GM12878 (cell line): ENCODE data around the gene CDKN2B. TPM values are rescaled to one million over a fixed set of nuclear protein-coding genes. Genes with fewer than 3 reads are reported as not detected.

Experiments used
- ATAC-seq: fragments of 200-7000 bp; cut with Tn5 transposase; 3 replicates; pipeline ENCODE4 v1.9.1; 2020; ENCODE audit warnings: mild to moderate bottlenecking, moderate library complexity
- BruUV-seq: library from RNA; stranded (reverse); fragments of 400-500 nt; replicated peaks from 2 replicates; lab custom pipeline; 2021; lab: Mats Ljungman, UMichigan
- CTCF ChIA-PET: fragments of 300-600 bp; sonication (Branson Sonifier 250); formaldehyde crosslinking; extraction: SDS; loops from one replicate; lab custom pipeline; 2021; ENCODE audit warnings: inconsistent platforms; lab: Yijun Ruan, JAX
- POLR2A ChIA-PET: fragments of 350-600 bp; formaldehyde crosslinking; extraction: SDS; loops from one replicate; lab custom pipeline; 2021; ENCODE audit warnings: inconsistent platforms; lab: Charles Lee
- RAD21 ChIA-PET: fragments of 300-600 bp; sonication (Branson Sonifier 250); formaldehyde crosslinking; loops from one replicate; lab custom pipeline; 2023; ENCODE audit warnings: antibody characterized with exemption; ENCODE audit not compliant: unreplicated experiment; lab: Charles Lee
- SMC1A ChIA-PET: fragments of 300-600 bp; sonication (Branson Sonifier 250); formaldehyde crosslinking; loops from one replicate; lab custom pipeline; 2023; ENCODE audit not compliant: unreplicated experiment, uncharacterized antibody; lab: Charles Lee
- DNase-seq: peaks from one replicate; pipeline ENCODE4 v3.0.0-alpha.2; 2011; ENCODE audit warnings: low read depth, low spot score
- FAIRE-seq: peaks from 3 replicates; lab custom pipeline; 2011; peaks lifted over from hg19 to GRCh38; lab: Jason Lieb, UNC
- H2AFZ ChIP-seq: 2 replicates; pipeline ENCODE4 v1.6.0; 2011; ENCODE audit warnings: low read depth, low read length, control low read depth; ENCODE audit not compliant: control insufficient read depth
- H3K27ac ChIP-seq: 2 replicates; pipeline ENCODE4 v1.5.1; 2011; ENCODE audit warnings: control low read depth; ENCODE audit not compliant: control insufficient read depth, insufficient read depth
- H3K27me3 ChIP-seq, 2 experiments: replicated peaks in 1 of 2; 2 replicates each; pipeline versions ENCODE4 v1.6.0 to v1.6.1; 2011; ENCODE audit warnings: low read length in 1 of 2; ENCODE audit not compliant: control insufficient read depth in 2 of 2, insufficient read depth in 2 of 2
- H3K36me3 ChIP-seq, 2 experiments: 2 replicates each; pipeline ENCODE4 v1.5.1; 2011; ENCODE audit warnings: low read length in 1 of 2; ENCODE audit not compliant: control insufficient read depth in 2 of 2, insufficient read depth in 2 of 2
- H3K4me1 ChIP-seq: 2 replicates; pipeline ENCODE4 v1.6.1; 2011; ENCODE audit warnings: mild to moderate bottlenecking, low read length, moderate library complexity, mixed read lengths; ENCODE audit not compliant: control insufficient read depth, insufficient read depth
- H3K4me2 ChIP-seq: 2 replicates; pipeline ENCODE4 v1.6.0; 2011; ENCODE audit warnings: control low read depth; ENCODE audit not compliant: control insufficient read depth, insufficient read depth
- H3K4me3 ChIP-seq: fragments of 200-600 bp; sonication (generic); 2 replicates; pipeline ENCODE4 v1.5.1; 2016
- H3K79me2 ChIP-seq: 2 replicates; pipeline ENCODE4 v1.6.0; 2011; ENCODE audit warnings: low read length; ENCODE audit not compliant: control insufficient read depth, insufficient read depth
- H3K9ac ChIP-seq: 2 replicates; pipeline ENCODE4 v1.8.0; 2011; ENCODE audit warnings: low read length, control low read depth, mixed read lengths; ENCODE audit not compliant: control insufficient read depth, insufficient read depth
- H3K9me3 ChIP-seq: replicated peaks from 3 replicates; pipeline ENCODE4 v1.5.1; 2011; ENCODE audit warnings: mild to moderate bottlenecking, low read length; ENCODE audit not compliant: control insufficient read depth, insufficient read depth
- H4K20me1 ChIP-seq: 2 replicates; pipeline ENCODE4 v1.6.0; 2011; ENCODE audit not compliant: control insufficient read depth, insufficient read depth
- RAD21 ChIP-seq: IDR thresholded peaks from 2 replicates; pipeline ENCODE4 v1.6.1; 2011; ENCODE audit warnings: mild to moderate bottlenecking, low read depth, low read length, moderate library complexity; ENCODE audit not compliant: insufficient read depth
- RB1 ChIP-seq: fragments of 450-650 bp; formaldehyde crosslinking; IDR thresholded peaks from 2 replicates; pipeline ENCODE4 v1.6.1; 2017; ENCODE audit warnings: mild to moderate bottlenecking, borderline replicate concordance
- RUNX3 ChIP-seq: IDR thresholded peaks from 2 replicates; pipeline ENCODE4 v1.6.1; 2012; ENCODE audit warnings: low read length, inconsistent platforms
- WRNIP1 ChIP-seq: IDR thresholded peaks from 2 replicates; pipeline ENCODE4 v1.6.1; 2011; ENCODE audit warnings: low read depth, low read length, improper control_type of control experiment, borderline replicate concordance
- WGBS: methylation state at CpG from one replicate; pipeline ENCODE4 v1.1.6; 2016; ENCODE audit warnings: low lambda C conversion rate; ENCODE audit not compliant: insufficient replicate concordance, insufficient coverage; ENCODE audit errors: missing lambda C conversion rate; 5-methylcytosine and 5-hydroxymethylcytosine counted together
- in situ Hi-C: fragments of 300-500 bp; cut with MboI; formaldehyde crosslinking; loops from 9 replicates; pipeline ENCODE4 v1.14.3; 2018; ENCODE audit warnings: mixed read lengths
- intact Hi-C: fragments of 100-400 bp; cut with micrococcal nuclease; formaldehyde crosslinking; loops from one replicate; pipeline ENCODE4 v1.14.2; 2022; ENCODE audit not compliant: unreplicated experiment
- polyA plus RNA-seq, 11 experiments: library from polyadenylated mRNA; depleted of rRNA in 4 of 11; unstranded in 6 of 11; stranded (reverse) in 5 of 11; fragments of >200 nt; fragmentation: Nextera tagmentation in 4 of 11; fragmentation: Illumina TruSeq in 1 of 11; extraction: Ambion mirVana in 4 of 11; extraction: Trizol in 1 of 11; gene quantifications; 1 replicate in 1 of 11; 2 replicates in 10 of 11; pipeline versions ENCODE4 v1.2.1 to v1.2.3, GENCODE V29; 2011 to 2016; ENCODE audit warnings: inconsistent platforms in 2 of 11, missing spikeins in 2 of 11, low read depth in 1 of 11
- total RNA-seq, 4 experiments: library from RNA; depleted of rRNA in 3 of 4; stranded (reverse); fragments of >200 nt in 3 of 4; fragmentation: Illumina TruSeq in 1 of 4; extraction: Trizol in 1 of 4; gene quantifications; 2 replicates each; pipeline versions ENCODE4 v1.2.1 to v1.2.3, GENCODE V29; 2013 to 2021

CDKN2B gene
- total and polyA plus RNA-seq, 10 of the 15 experiments (the other 5 are each of a cell fraction or from before 2014, with no cell fraction given): 0.03 to 0.47 (median 0.08) TPM; not detected in 1

GRCh38 chr9:22053178-22053577 is 44.1 kb upstream of the CDKN2B start:
- H3K4me1 ChIP-seq: no peaks in the 10 kb centered on the region
- DNase-seq: no peak
- peak; percentile 18 for FAIRE-seq
- SMC1A ChIA-PET: interaction anchor here (0.9 to 2.7 kb wide), 4 partner anchors 19 to 191 kb away, joined by 3 to 10 read pairs (median 4); no protein-coding TSS in a partner anchor
- BruUV-seq: no TSS peak
- no peak overlapping the region for H3K27ac ChIP-seq
- no peaks in the 10 kb centered on the region for H4K20me1 ChIP-seq
- H3K36me3 ChIP-seq: no peaks in the 10 kb centered on the region
- intact Hi-C loops (no loop called here), in situ Hi-C loops (no loop called here)
- 45% methylated on average over 2 of the region's 2 CpGs for WGBS
- no peak overlapping the region for H3K4me2 ChIP-seq
- POLR2A ChIA-PET: no interaction called here
- H3K9me3 ChIP-seq: no peaks in the 10 kb centered on the region
- no peak overlapping the region for H3K9ac ChIP-seq
- no peak overlapping the region for H3K4me3 ChIP-seq
- H2AFZ ChIP-seq: no peak overlapping the region
- RAD21 ChIA-PET: interaction anchor here (1.8 kb wide), 1 partner anchor 66 kb away, joined by 5 read pairs; no protein-coding TSS in a partner anchor
- H3K79me2 ChIP-seq: no peaks in the 10 kb centered on the region
- no peaks in the 10 kb centered on the region for H3K27me3 ChIP-seq
- CTCF ChIA-PET: interaction anchor here (0.6 to 1.9 kb wide), 5 partner anchors 14 to 191 kb away, joined by 3 to 8 read pairs (median 4); partner anchors contain the start of gene CDKN2B
- TF ChIP-seq RAD21 (0 out of 2 replicates have a peak, but pooled peaks have one; percentile 24), RB1 (no peak)
- ATAC-seq: no peak

GRCh38 chr9:22052376-22052945 is 43.4 kb upstream of the CDKN2B start:
- in situ Hi-C loops: no loop called here
- BruUV-seq: no TSS peak
- no peaks in the 10 kb centered on the region for H3K4me1 ChIP-seq
- H4K20me1 ChIP-seq: no peaks in the 10 kb centered on the region
- no peaks in the 10 kb centered on the region for H3K27me3 ChIP-seq
- intact Hi-C loops: no loop called here
- no peak overlapping the region for H3K9ac ChIP-seq
- ChIA-PET CTCF (interaction anchor here (0.6 to 2.1 kb wide), 8 partner anchors 10 to 238 kb away, joined by 3 to 8 read pairs (median 4); no protein-coding TSS in a partner anchor), SMC1A (interaction anchor here (0.5 to 2.7 kb wide), 4 partner anchors 66 to 221 kb away, joined by 3 to 10 read pairs (median 4); no protein-coding TSS in a partner anchor), POLR2A (no interaction called here), RAD21 (interaction anchor here (1.8 kb wide), 1 partner anchor 67 kb away, joined by 5 read pairs; no protein-coding TSS in a partner anchor)
- FAIRE-seq (no peak), ATAC-seq (peak; percentile 42), DNase-seq (no peak)
- no peak overlapping the region for H2AFZ ChIP-seq
- TF ChIP-seq RUNX3 (peak; percentile 5; the same call in 1 of the 2 replicates), WRNIP1 (no peak)
- H3K27ac ChIP-seq: no peak overlapping the region
- no peaks in the 10 kb centered on the region for H3K9me3 ChIP-seq
- H3K36me3 ChIP-seq: no peaks in the 10 kb centered on the region
- no peak overlapping the region for H3K4me3 ChIP-seq
- no peaks in the 10 kb centered on the region for H3K79me2 ChIP-seq
- 77% methylated on average over 4 of the region's 4 CpGs for WGBS
- no peak overlapping the region for H3K4me2 ChIP-seq
